IMR-90 (cell line): ENCODE measurements around the gene RNF141. TPM values are rescaled to one million over a fixed set of nuclear protein-coding genes. Genes with fewer than 3 reads are reported as not detected.
A peak's percentile ranks its signal among the peaks of the same experiment; 100 is the strongest.

Experiments
- ATAC-seq: fragments of 200-7000 bp; cut with Tn5 transposase; 2 replicates; pipeline ENCODE4 v1.9.1; 2020; ENCODE audit warnings: low read depth, mild to moderate bottlenecking, moderate library complexity
- BruUV-seq: library from RNA; stranded (reverse); fragments of 400-500 nt; replicated peaks from 2 replicates; lab custom pipeline; 2021; lab: Mats Ljungman, UMichigan
- CTCF ChIA-PET: fragments of 300-600 bp; formaldehyde crosslinking; extraction: SDS; loops from one replicate; lab custom pipeline; 2021; ENCODE audit warnings: antibody characterized with exemption; lab: Yijun Ruan, JAX
- POLR2A ChIA-PET: fragments of 300-600 bp; sonication (Branson Sonifier 250); formaldehyde crosslinking; loops from one replicate; lab custom pipeline; 2022; ENCODE audit warnings: antibody characterized with exemption; ENCODE audit not compliant: unreplicated experiment; lab: Charles Lee
- DNase-seq: peaks from one replicate; pipeline ENCODE4 v3.0.0; 2013
- H2AFZ ChIP-seq: replicated peaks from 2 replicates; pipeline ENCODE3; 2013; ENCODE audit warnings: low read length, mild to moderate bottlenecking; ENCODE audit not compliant: poor library complexity
- H2AK5ac ChIP-seq: 2 replicates; pipeline ENCODE4 v1.6.1; 2013; ENCODE audit warnings: low read depth, low read length, inconsistent platforms
- H2AK9ac ChIP-seq: replicated peaks from 2 replicates; pipeline ENCODE3; 2013; ENCODE audit warnings: mild to moderate bottlenecking, low read depth, low read length, moderate library complexity; ENCODE audit not compliant: poor library complexity
- H2BK120ac ChIP-seq: 2 replicates; pipeline ENCODE4 v1.6.1; 2013; ENCODE audit warnings: low read depth, low read length, inconsistent platforms
- H2BK15ac ChIP-seq: 3 replicates; pipeline ENCODE4 v1.6.1; 2013; ENCODE audit warnings: low read depth, low read length, inconsistent platforms
- H2BK20ac ChIP-seq: 2 replicates; pipeline ENCODE4 v1.6.1; 2013; ENCODE audit warnings: low read depth, mild to moderate bottlenecking, inconsistent platforms, low read length, moderate library complexity
- H2BK5ac ChIP-seq: 2 replicates; pipeline ENCODE4 v1.6.1; 2013; ENCODE audit warnings: mild to moderate bottlenecking, low read depth, low read length, inconsistent platforms; ENCODE audit not compliant: poor library complexity, severe bottlenecking
- H3K14ac ChIP-seq: replicated peaks from 2 replicates; pipeline ENCODE4 v1.6.1; 2013; ENCODE audit warnings: low read depth, low read length, inconsistent platforms
- H3K18ac ChIP-seq: 2 replicates; pipeline ENCODE4 v1.6.1; 2013; ENCODE audit warnings: low read depth, low read length, control low read depth
- H3K23ac ChIP-seq: 2 replicates; pipeline ENCODE4 v1.6.1; 2013; ENCODE audit warnings: low read depth, low read length, inconsistent platforms
- H3K27ac ChIP-seq: 2 replicates; pipeline ENCODE4 v1.5.1; 2013; ENCODE audit warnings: mild to moderate bottlenecking, control low read depth, low read length; ENCODE audit not compliant: insufficient read depth
- H3K27me3 ChIP-seq: 2 replicates; pipeline ENCODE4 v1.6.1; 2013; ENCODE audit warnings: low read length; ENCODE audit not compliant: control insufficient read depth, insufficient read depth
- H3K36me3 ChIP-seq: 2 replicates; pipeline ENCODE4 v1.6.1; 2013; ENCODE audit warnings: low read length, mixed read lengths; ENCODE audit not compliant: control insufficient read depth, insufficient read depth
- H3K4ac ChIP-seq: 2 replicates; pipeline ENCODE4 v1.6.1; 2013; ENCODE audit warnings: low read depth, low read length, inconsistent platforms
- H3K4me1 ChIP-seq: 2 replicates; pipeline ENCODE4 v1.6.1; 2013; ENCODE audit warnings: low read length, mixed read lengths; ENCODE audit not compliant: control insufficient read depth, insufficient read depth
- H3K4me2 ChIP-seq: 2 replicates; pipeline ENCODE4 v1.6.1; 2013; ENCODE audit warnings: low read depth, mild to moderate bottlenecking, control low read depth, low read length, moderate library complexity
- H3K4me3 ChIP-seq: 2 replicates; pipeline ENCODE4 v1.5.1; 2013; ENCODE audit warnings: low read depth, mild to moderate bottlenecking, control low read depth, low read length, moderate library complexity; ENCODE audit not compliant: insufficient read depth
- H3K56ac ChIP-seq: 2 replicates; pipeline ENCODE4 v1.6.1; 2013; ENCODE audit warnings: low read length, inconsistent platforms; ENCODE audit not compliant: insufficient read depth; ENCODE audit errors: extremely low read depth
- H3K79me1 ChIP-seq, 2 experiments: 2 replicates each; pipeline ENCODE4 v1.6.1; 2013; ENCODE audit warnings: low read length in 2 of 2, inconsistent platforms in 1 of 2, low read depth in 1 of 2
- H3K9ac ChIP-seq: 2 replicates; pipeline ENCODE4 v1.6.1; 2013; ENCODE audit warnings: low read depth, low read length, control low read depth
- H3K9me1 ChIP-seq: 2 replicates; pipeline ENCODE4 v1.6.1; 2013; ENCODE audit warnings: low read length, inconsistent platforms; ENCODE audit not compliant: insufficient read depth
- H3K9me3 ChIP-seq: 2 replicates; pipeline ENCODE4 v1.6.1; 2013; ENCODE audit warnings: low read length; ENCODE audit not compliant: control insufficient read depth, insufficient read depth
- H4K20me1 ChIP-seq: 2 replicates; pipeline ENCODE4 v1.6.1; 2013; ENCODE audit warnings: low read length, inconsistent platforms; ENCODE audit not compliant: insufficient read depth
- H4K5ac ChIP-seq: 2 replicates; pipeline ENCODE4 v1.6.1; 2013; ENCODE audit warnings: mild to moderate bottlenecking, low read depth, low read length, control low read depth
- H4K8ac ChIP-seq, 2 experiments: 2 replicates each; pipeline ENCODE4 v1.6.1; 2013; ENCODE audit warnings: low read depth in 2 of 2, low read length in 2 of 2, control low read depth in 1 of 2, inconsistent platforms in 1 of 2
- H4K91ac ChIP-seq: 2 replicates; pipeline ENCODE4 v1.6.1; 2013; ENCODE audit warnings: low read depth, low read length, inconsistent platforms; ENCODE audit not compliant: insufficient read depth
- BHLHE40 ChIP-seq: fragments of 150-350 bp; IDR thresholded peaks from 2 replicates; pipeline ENCODE4 v1.6.1; 2016; ENCODE audit warnings: mild to moderate bottlenecking, low read depth, low read length
- CEBPB ChIP-seq: IDR thresholded peaks from 2 replicates; pipeline ENCODE4 v1.6.1; 2012; ENCODE audit warnings: low read depth, low read length, improper control_type of control experiment
- CHD1 ChIP-seq: IDR thresholded peaks from 2 replicates; pipeline ENCODE4 v1.6.1; 2012; ENCODE audit warnings: low read depth, low read length, improper control_type of control experiment
- CTCF ChIP-seq: conservative IDR thresholded peaks from 2 replicates; pipeline ENCODE4 v1.5.1; 2012; ENCODE audit warnings: mild to moderate bottlenecking, low read depth, low read length, improper control_type of control experiment
- ELK1 ChIP-seq: fragments of 150-350 bp; IDR thresholded peaks from 2 replicates; pipeline ENCODE4 v1.6.1; 2016; ENCODE audit warnings: low read depth, mild to moderate bottlenecking, low read length, moderate library complexity, borderline replicate concordance
- FOS ChIP-seq: fragments of 150-350 bp; IDR thresholded peaks from 2 replicates; pipeline ENCODE4 v1.6.1; 2016; ENCODE audit warnings: low read depth, low read length
- MAFK ChIP-seq: IDR thresholded peaks from 2 replicates; pipeline ENCODE4 v1.6.1; 2012; ENCODE audit warnings: low read depth, low read length, improper control_type of control experiment
- MAZ ChIP-seq: IDR thresholded peaks from 2 replicates; pipeline ENCODE4 v1.6.1; 2012; ENCODE audit warnings: low read depth, mild to moderate bottlenecking, low read length, improper control_type of control experiment, moderate library complexity, borderline replicate concordance
- MXI1 ChIP-seq: IDR thresholded peaks from 2 replicates; pipeline ENCODE4 v1.6.1; 2012; ENCODE audit warnings: low read depth, mild to moderate bottlenecking, low read length, moderate library complexity, borderline replicate concordance
- NFE2L2 ChIP-seq: fragments of 150-350 bp; IDR thresholded peaks from 2 replicates; pipeline ENCODE4 v1.6.1; 2016; ENCODE audit warnings: low read depth, mild to moderate bottlenecking, low read length
- POLR2A ChIP-seq: IDR thresholded peaks from 2 replicates; pipeline ENCODE4 v1.6.1; 2012; ENCODE audit warnings: mild to moderate bottlenecking, low read depth, low read length
- RAD21 ChIP-seq: IDR thresholded peaks from 2 replicates; pipeline ENCODE4 v1.6.1; 2012; ENCODE audit warnings: low read length, improper control_type of control experiment
- RCOR1 ChIP-seq: IDR thresholded peaks from 2 replicates; pipeline ENCODE4 v1.6.1; 2012; ENCODE audit warnings: mild to moderate bottlenecking, low read length, improper control_type of control experiment; ENCODE audit not compliant: insufficient replicate concordance
- RFX5 ChIP-seq: IDR thresholded peaks from 2 replicates; pipeline ENCODE4 v1.8.0; 2012; ENCODE audit warnings: low read depth, mild to moderate bottlenecking, low read length, moderate library complexity
- SMC3 ChIP-seq: fragments of 150-350 bp; IDR thresholded peaks from 2 replicates; pipeline ENCODE4 v1.6.1; 2016; ENCODE audit warnings: low read depth, mild to moderate bottlenecking, antibody characterized with exemption, low read length, moderate library complexity
- USF2 ChIP-seq: fragments of 150-350 bp; IDR thresholded peaks from 2 replicates; pipeline ENCODE4 v1.6.1; 2017; ENCODE audit warnings: mild to moderate bottlenecking, antibody characterized with exemption, low read length, low read depth
- WGBS, 2 experiments: methylation state at CpG; one replicate each; pipeline versions ENCODE4 v1.1.5 to v1.1.7; 2013; ENCODE audit warnings: missing lambda C conversion rate in 2 of 2; ENCODE audit not compliant: insufficient read length in 1 of 2; ENCODE audit errors: extremely low coverage in 2 of 2; 5-methylcytosine and 5-hydroxymethylcytosine counted together
- dilution Hi-C: fragments of 300-500 bp; cut with HindIII; formaldehyde crosslinking; loops from one replicate; pipeline ENCODE4 v1.14.3; 2018; ENCODE audit warnings: low sequenced_read_pairs; ENCODE audit not compliant: unreplicated experiment
- in situ Hi-C: fragments of 300-500 bp; cut with MboI; formaldehyde crosslinking; loops from 3 replicates; pipeline ENCODE4 v1.14.3; 2019; ENCODE audit warnings: low sequenced_read_pairs, inconsistent platforms, mixed read lengths
- intact Hi-C: fragments of 100-400 bp; cut with micrococcal nuclease; formaldehyde crosslinking; loops from 2 replicates; pipeline ENCODE4 v1.10.0; 2022
- polyA plus RNA-seq, 3 experiments: library from polyadenylated mRNA; depleted of rRNA; stranded (reverse); fragments of >200 nt; gene quantifications; 2 replicates each; pipeline ENCODE4 v1.2.3, GENCODE V29; 2012; ENCODE audit warnings: low replicate concordance in 1 of 3
- total RNA-seq: library from RNA; depleted of rRNA; stranded (reverse); fragments of >200 nt; gene quantifications from 2 replicates; pipeline ENCODE4 v1.2.3, GENCODE V29; 2012

The RNF141 gene
- total and polyA plus RNA-seq, 2 of the 4 experiments (the other 2 are of a cell fraction), result 13.8 to 18.6 TPM

- H3K27ac ChIP-seq, result peak overlapping the region; percentile 13; the same call in 1 of the 2 replicates
- H2AK5ac ChIP-seq, result peak overlapping the region; percentile 22; the same call in 1 of the 2 replicates
- ChIA-PET POLR2A (no interaction called here), CTCF (interaction anchor here (1.8 kb wide), 1 partner anchor 11 kb away, joined by 5 read pairs; no protein-coding TSS in a partner anchor)
- peaks cover 0 to 22% of the 10 kb centered on the region in 2 experiments; a peak in 2 of 4 replicates for H3K79me1 ChIP-seq
- BruUV-seq, result no TSS peak
- H3K14ac ChIP-seq, result no peak overlapping the region
- ATAC-seq, result peak; percentile 68
- H3K9me1 ChIP-seq, result peaks cover 38% of the 10 kb centered on the region
- no peak overlapping the region for H3K9ac ChIP-seq
- no peak overlapping the region for H3K18ac ChIP-seq
- no peak overlapping the region; a peak in 1 of 4 replicates for H4K8ac ChIP-seq
- H2AK9ac ChIP-seq, result no peak overlapping the region
- intact Hi-C loops, result no loop called here
- no peak overlapping the region for H3K4me3 ChIP-seq
- peak overlapping the region; percentile 44 for H2BK5ac ChIP-seq
- H3K36me3 ChIP-seq, result peaks cover 34% of the 10 kb centered on the region
- H2AFZ ChIP-seq, result no peak overlapping the region
- H2BK15ac ChIP-seq, result peak overlapping the region; percentile 18; the same call in 1 of the 3 replicates
- dilution Hi-C loops, result no loop called here
- H3K4me1 ChIP-seq, result peaks cover 21% of the 10 kb centered on the region
- H4K91ac ChIP-seq, result 0 out of 2 replicates have a peak overlapping the region, but pooled peaks have one; percentile 3
- H3K23ac ChIP-seq, result peak overlapping the region; percentile 58; the same call in 1 of the 2 replicates
- H2BK120ac ChIP-seq, result 0 out of 2 replicates have a peak overlapping the region, but pooled peaks have one; percentile 20
- no peak for TF ChIP-seq USF2
- TF ChIP-seq CEBPB, result no peak
- TF ChIP-seq FOS, result no peak
- no peak for TF ChIP-seq RCOR1
- TF ChIP-seq CHD1, result no peak
- no peak for TF ChIP-seq BHLHE40
- TF ChIP-seq SMC3, result no peak
- TF ChIP-seq RFX5, result no peak
- TF ChIP-seq MAFK, result no peak
- TF ChIP-seq MAZ, result no peak
- TF ChIP-seq NFE2L2, result no peak
- no peak for TF ChIP-seq MXI1
- TF ChIP-seq POLR2A, result no peak
- TF ChIP-seq CTCF, result no peak
- no peak for TF ChIP-seq RAD21
- TF ChIP-seq ELK1, result no peak
- H2BK20ac ChIP-seq, result peak overlapping the region; percentile 64; the same call in 1 of the 2 replicates
- WGBS, 2 experiments, result 0% methylated on average over 1 of the region's 3 CpGs; no CpG with 5 or more reads in 1 of the 2 experiments
- no peak overlapping the region for H3K4me2 ChIP-seq
- H3K9me3 ChIP-seq, result no peaks in the 10 kb centered on the region
- H3K27me3 ChIP-seq, result no peaks in the 10 kb centered on the region
- no peak overlapping the region for H4K5ac ChIP-seq
- in situ Hi-C loops, result no loop called here
- DNase-seq, result peak; percentile 75
- H4K20me1 ChIP-seq, result no peaks in the 10 kb centered on the region; the same call in 1 of the 2 replicates
- H3K4ac ChIP-seq, result peak overlapping the region; percentile 45; the same call in 1 of the 2 replicates
- H3K56ac ChIP-seq, result no peak overlapping the region
These were observed 43.1 kb upstream of the RNF141 start for GRCh38 chr11:10584071-10584501.
